Measurements from ENCODE around the gene CHST3. TPM values are rescaled to one million over a fixed set of nuclear protein-coding genes. Genes with fewer than 3 reads are reported as not detected.
A peak's percentile ranks its signal among the peaks of the same experiment; 100 is the strongest.

Gene CHST3
- total RNA-seq, 4 donors from 2014 or later = 24.1 to 43.0 (median 38.7) TPM

GRCh38 chr10:71989661-71990454 is 25.7 kb downstream of the CHST3 start:
- H3K4me3 ChIP-seq = no peak overlapping the region
- intact Hi-C loops (cut with DNase I) = no loop called here
- WGBS = 94% methylated on average over 6 of the region's 6 CpGs
- TF ChIP-seq CTCF (IDR thresholded peaks at IDR 0.05) (no peak), POLR2A (IDR thresholded peaks at IDR 0.05; ENCODE audit: low read depth) (no peak), EP300 (IDR thresholded peaks at IDR 0.05) (no peak), POLR2AphosphoS5 (IDR thresholded peaks at IDR 0.05) (no peak)
- no peaks in the 10 kb centered on the region for H3K9me3 ChIP-seq
- H3K36me3 ChIP-seq = no peaks in the 10 kb centered on the region
- H3K27ac ChIP-seq (replicated peaks in 1 of 4) = peak overlapping the region in 2 of 4 donors; percentile 8 to 11
- no peaks in the 10 kb centered on the region for H3K27me3 ChIP-seq
- peaks cover 39 to 66% (median 48%) of the 10 kb centered on the region in 4 donors for H3K4me1 ChIP-seq
- DNase-seq (ENCODE audit: extremely low spot score) = no peak

DNA sequence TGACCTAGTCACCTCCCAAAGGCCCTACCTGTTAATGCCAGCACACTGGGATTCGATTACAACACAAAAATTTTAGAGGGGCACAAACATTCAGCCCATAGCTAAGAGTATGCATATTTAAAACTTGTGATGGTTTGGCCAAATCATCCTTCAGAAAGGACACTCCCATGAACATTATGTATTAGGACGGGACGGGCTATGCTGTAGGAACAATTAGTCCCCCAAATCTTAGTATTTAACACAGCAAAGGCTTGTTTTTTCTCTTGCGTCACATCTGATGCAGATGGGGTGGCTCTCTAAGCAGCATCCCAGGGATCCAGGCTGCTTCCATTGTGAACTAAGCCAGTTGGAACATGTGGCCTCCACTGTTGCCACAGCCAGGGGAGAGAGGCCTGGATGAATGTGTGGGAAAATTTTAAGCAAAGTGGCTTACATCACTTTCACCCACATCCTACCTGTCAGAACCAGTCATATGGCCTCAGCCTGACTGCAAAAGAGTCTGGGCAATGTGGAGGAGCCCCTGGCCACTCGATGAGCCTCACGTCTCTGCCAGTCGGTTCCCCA is 26.6 kb downstream of the CHST3 start:
- H3K36me3 ChIP-seq = no peaks in the 10 kb centered on the region
- no peaks in the 10 kb centered on the region for H3K9me3 ChIP-seq
- intact Hi-C loops (cut with DNase I) = no loop called here
- WGBS = 89% methylated on average over 7 of the region's 7 CpGs
- TF ChIP-seq EP300 (IDR thresholded peaks at IDR 0.05) (no peak), POLR2A (IDR thresholded peaks at IDR 0.05; ENCODE audit: low read depth) (no peak), POLR2AphosphoS5 (IDR thresholded peaks at IDR 0.05) (peak in 1 of 2 donors; percentile 14), CTCF (IDR thresholded peaks at IDR 0.05) (no peak)
- H3K27me3 ChIP-seq = no peaks in the 10 kb centered on the region
- H3K27ac ChIP-seq (replicated peaks in 1 of 4) = peak overlapping the region in 3 of 4 donors; percentile 2 to 11 (median 8)
- peaks cover 39 to 66% (median 47%) of the 10 kb centered on the region in 4 donors for H3K4me1 ChIP-seq
- no peak overlapping the region for H3K4me3 ChIP-seq
- DNase-seq (ENCODE audit: extremely low spot score) = no peak

GRCh38 chr10:71995449-71995848 is 31.3 kb downstream of the CHST3 start:
- Histone ChIP-seq H3K27ac (replicated peaks in 1 of 4) (no peak overlapping the region), H3K4me1 (peaks cover 53 to 77% (median 59%) of the 10 kb centered on the region in 4 donors)

GRCh38 chr10:71995887-71996575 is 31.8 kb downstream of the CHST3 start:
- intact Hi-C loops (cut with DNase I) = no loop called here
- H3K4me3 ChIP-seq = no peak overlapping the region
- DNase-seq (ENCODE audit: extremely low spot score) = no peak
- no peaks in the 10 kb centered on the region for H3K9me3 ChIP-seq
- H3K4me1 ChIP-seq = peaks cover 58 to 77% (median 62%) of the 10 kb centered on the region in 4 donors
- no peak for TF ChIP-seq POLR2AphosphoS5 (IDR thresholded peaks at IDR 0.05)
- TF ChIP-seq EP300 (IDR thresholded peaks at IDR 0.05) = no peak
- no peak for TF ChIP-seq CTCF (IDR thresholded peaks at IDR 0.05)
- no peak for TF ChIP-seq POLR2A (IDR thresholded peaks at IDR 0.05; ENCODE audit: low read depth)
- 57% methylated on average over 6 of the region's 6 CpGs for WGBS
- H3K27me3 ChIP-seq = no peaks in the 10 kb centered on the region
- H3K36me3 ChIP-seq = no peaks in the 10 kb centered on the region
- H3K27ac ChIP-seq (replicated peaks in 1 of 4) = no peak overlapping the region

More at GRCh38 chr10:71995449-71995848, 31.3 kb downstream of the CHST3 start:
- Histone ChIP-seq H3K27me3 (no peaks in the 10 kb centered on the region), H3K4me3 (no peak overlapping the region), H3K36me3 (no peaks in the 10 kb centered on the region), H3K9me3 (no peaks in the 10 kb centered on the region)
- intact Hi-C loops (cut with DNase I) = no loop called here
- DNase-seq (ENCODE audit: extremely low spot score) = no peak
- TF ChIP-seq POLR2AphosphoS5 (IDR thresholded peaks at IDR 0.05) (no peak), EP300 (IDR thresholded peaks at IDR 0.05) (no peak), CTCF (IDR thresholded peaks at IDR 0.05) (no peak), POLR2A (IDR thresholded peaks at IDR 0.05; ENCODE audit: low read depth) (no peak)
- 93% methylated on average over 3 of the region's 3 CpGs for WGBS
